Thyroid gland (tissue), 4 donors: Measurements from ENCODE around the gene NEURL1. TPM values are rescaled to one million over a fixed set of nuclear protein-coding genes. Genes with fewer than 3 reads are reported as not detected.

ENCODE experiments used
- DNase-seq, 2 donors: peaks; one replicate each; pipeline ENCODE4 v3.0.0-alpha.2; 2019
- H3K27ac ChIP-seq, 3 donors: fragments of 200-600 bp; sonication (generic); 1 replicate in 2 of 3; 2 replicates in 1 of 3; pipeline ENCODE4 v1.5.1; 2016 to 2019; ENCODE audit warnings: mild to moderate bottlenecking in 1 of 3, moderate library complexity in 1 of 3
- H3K27me3 ChIP-seq: fragments of 200-600 bp; sonication (generic); one replicate; pipeline ENCODE4 v1.5.1; 2019
- H3K36me3 ChIP-seq, 2 donors: fragments of 200-600 bp; sonication (generic); one replicate each; pipeline ENCODE4 v1.5.1; 2016 to 2019
- H3K4me1 ChIP-seq, 2 donors: fragments of 200-600 bp; sonication (generic); one replicate each; pipeline ENCODE4 v1.5.1; 2017 to 2019
- H3K4me3 ChIP-seq, 3 donors: fragments of 200-600 bp; sonication (generic); replicated peaks in 1 of 3; 1 replicate in 2 of 3; 2 replicates in 1 of 3; pipeline ENCODE4 v1.5.1; 2016; ENCODE audit warnings: mild to moderate bottlenecking in 1 of 3
- H3K9me3 ChIP-seq: fragments of 200-600 bp; sonication (generic); one replicate; pipeline ENCODE4 v1.5.1; 2017
- CTCF ChIP-seq, 6 experiments: fragments of 200-600 bp in 3 of 6; fragments of 450-650 bp in 3 of 6; sonication (generic) in 3 of 6; IDR thresholded peaks; one replicate each; pipeline ENCODE4 v1.5.1; 2016 to 2019; ENCODE audit warnings: antibody characterized with exemption in 6 of 6, mild to moderate bottlenecking in 2 of 6, inconsistent platforms in 1 of 6, moderate library complexity in 1 of 6
- POLR2A ChIP-seq, 2 donors: fragments of 450-650 bp; IDR thresholded peaks; one replicate each; pipeline ENCODE4 v1.6.1; 2017; ENCODE audit warnings: antibody characterized with exemption in 2 of 2, mild to moderate bottlenecking in 2 of 2, moderate library complexity in 1 of 2
- WGBS, 2 donors: methylation state at CpG; one replicate each; pipeline ENCODE4 v1.1.5; 2017; 5-methylcytosine and 5-hydroxymethylcytosine counted together
- intact Hi-C: fragments of 100-400 bp; cut with DNase I; formaldehyde crosslinking; loops from one replicate; pipeline ENCODE4 v1.15.1; 2023
- total RNA-seq, 4 donors: library from RNA; depleted of rRNA; stranded (reverse); fragments of >200 nt; gene quantifications; one replicate each; pipeline ENCODE4 v1.2.3, GENCODE V29; 2016

NEURL1 gene
- total RNA-seq, 4 donors from 2014 or later: 1.1 TPM; not detected in 3

GRCh38 chr10:103470761-103471653 is 22.5 kb upstream of the NEURL1 start:
- intact Hi-C loops: no loop called here
- no peak for TF ChIP-seq CTCF (IDR thresholded peaks at IDR 0.05)
- H3K4me1 ChIP-seq: no peaks in the 10 kb centered on the region
- H3K27ac ChIP-seq: no peak overlapping the region
- 71 to 76% methylated on average over 14 of the region's 14 CpGs for WGBS, 2 donors
- DNase-seq: peak; percentile 15 to 21
- no peaks in the 10 kb centered on the region for H3K36me3 ChIP-seq
- no peak overlapping the region for H3K4me3 ChIP-seq
- H3K9me3 ChIP-seq: no peaks in the 10 kb centered on the region
- H3K27me3 ChIP-seq: no peaks in the 10 kb centered on the region

GRCh38 chr10:103472005-103472404 is 21.5 kb upstream of the NEURL1 start:
- Histone ChIP-seq H3K36me3 (no peaks in the 10 kb centered on the region), H3K27ac (no peak overlapping the region), H3K4me1 (no peaks in the 10 kb centered on the region), H3K27me3 (no peaks in the 10 kb centered on the region), H3K4me3 (no peak overlapping the region), H3K9me3 (no peaks in the 10 kb centered on the region)
- intact Hi-C loops: no loop called here
- no peak for DNase-seq
- TF ChIP-seq CTCF (IDR thresholded peaks at IDR 0.05) (no peak), POLR2A (IDR thresholded peaks at IDR 0.05) (no peak)
- WGBS, 2 donors: 86 to 97% methylated on average over 2 of the region's 2 CpGs

GRCh38 chr10:103473261-103473671 is 20.2 kb upstream of the NEURL1 start:
- no peaks in the 10 kb centered on the region for H3K27me3 ChIP-seq
- 70 to 77% methylated on average over 19 to 21 of the region's 32 CpGs for WGBS, 2 donors
- H3K9me3 ChIP-seq: no peaks in the 10 kb centered on the region
- no peak overlapping the region for H3K27ac ChIP-seq
- DNase-seq: peak; percentile 31 to 45
- no peak overlapping the region for H3K4me3 ChIP-seq
- TF ChIP-seq POLR2A (IDR thresholded peaks at IDR 0.05) (no peak), CTCF (IDR thresholded peaks at IDR 0.05) (no peak)
- intact Hi-C loops: no loop called here
- no peaks in the 10 kb centered on the region for H3K36me3 ChIP-seq
- no peaks in the 10 kb centered on the region for H3K4me1 ChIP-seq

GRCh38 chr10:103474077-103474476 is 19.4 kb upstream of the NEURL1 start:
- no peak for TF ChIP-seq CTCF (IDR thresholded peaks at IDR 0.05)
- TF ChIP-seq POLR2A (IDR thresholded peaks at IDR 0.05): no peak
- intact Hi-C loops: no loop called here
- Histone ChIP-seq H3K27me3 (no peaks in the 10 kb centered on the region), H3K9me3 (no peaks in the 10 kb centered on the region), H3K27ac (no peak overlapping the region), H3K4me3 (no peak overlapping the region), H3K4me1 (no peaks in the 10 kb centered on the region), H3K36me3 (no peaks in the 10 kb centered on the region)
- no peak for DNase-seq
- WGBS, 2 donors: 91 to 96% methylated on average over 3 of the region's 3 CpGs

GRCh38 chr10:103475437-103475836 is 18.1 kb upstream of the NEURL1 start:
- Histone ChIP-seq H3K9me3 (no peaks in the 10 kb centered on the region), H3K36me3 (no peaks in the 10 kb centered on the region), H3K27ac (no peak overlapping the region), H3K4me1 (peaks cover 0 to under 1% of the 10 kb centered on the region in 2 donors), H3K27me3 (no peaks in the 10 kb centered on the region), H3K4me3 (no peak overlapping the region)
- no peak for DNase-seq
- no peak for TF ChIP-seq CTCF (IDR thresholded peaks at IDR 0.05)
- no peak for TF ChIP-seq POLR2A (IDR thresholded peaks at IDR 0.05)
- intact Hi-C loops: no loop called here
- 74 to 88% methylated on average over 3 to 4 of the region's 4 CpGs for whole genome bisulfite sequencing, 2 donors
